CD4-positive, alpha-beta T cell treated with Interleukin-10 for 1 hour (primary cell): ENCODE data around the gene ARFGAP2.

ENCODE experiments used
- DNase-seq: peaks from one replicate; pipeline ENCODE4 v3.0.0-alpha.2; 2020

ARFGAP2 gene

GRCh38 chr11:47166368-47166767 lies 10.3 kb downstream of the ARFGAP2 start:
- no peak for DNase-seq

- no peak for DNase-seq
Observed at GRCh38 chr11:47165253-47165840, 11.3 kb downstream of the ARFGAP2 start.

DNA sequence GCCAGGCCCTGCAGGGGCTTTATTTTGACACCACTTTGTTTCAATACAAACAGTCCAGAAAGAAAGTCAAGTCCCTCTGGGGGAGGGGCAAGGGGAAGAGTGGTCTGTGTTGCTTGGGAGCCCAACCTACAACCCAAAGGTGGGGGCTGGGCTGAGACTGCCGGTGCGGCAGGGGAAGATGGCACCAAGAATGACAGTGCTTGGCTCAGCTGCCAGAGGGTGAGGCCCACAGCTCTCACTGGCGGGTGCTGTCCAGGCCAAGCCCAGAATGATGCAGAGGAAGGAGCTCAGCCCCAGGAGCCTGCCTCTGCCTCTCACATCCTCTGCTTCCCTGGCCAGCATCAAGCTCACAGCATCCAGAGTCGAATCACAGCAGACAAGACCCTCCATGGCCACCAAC lies 12.4 kb downstream of the ARFGAP2 start:
- DNase-seq = no peak

- no peak for DNase-seq
Observed at GRCh38 chr11:47163898-47164297, 12.8 kb downstream of the ARFGAP2 start.

- no peak for DNase-seq
Observed at GRCh38 chr11:47163193-47163592, 13.5 kb downstream of the ARFGAP2 start.

GRCh38 chr11:47162426-47162825 lies 14.3 kb downstream of the ARFGAP2 start:
- DNase-seq = no peak

- no peak for DNase-seq
Observed at GRCh38 chr11:47161890-47162289, 14.8 kb downstream of the ARFGAP2 start.

DNA sequence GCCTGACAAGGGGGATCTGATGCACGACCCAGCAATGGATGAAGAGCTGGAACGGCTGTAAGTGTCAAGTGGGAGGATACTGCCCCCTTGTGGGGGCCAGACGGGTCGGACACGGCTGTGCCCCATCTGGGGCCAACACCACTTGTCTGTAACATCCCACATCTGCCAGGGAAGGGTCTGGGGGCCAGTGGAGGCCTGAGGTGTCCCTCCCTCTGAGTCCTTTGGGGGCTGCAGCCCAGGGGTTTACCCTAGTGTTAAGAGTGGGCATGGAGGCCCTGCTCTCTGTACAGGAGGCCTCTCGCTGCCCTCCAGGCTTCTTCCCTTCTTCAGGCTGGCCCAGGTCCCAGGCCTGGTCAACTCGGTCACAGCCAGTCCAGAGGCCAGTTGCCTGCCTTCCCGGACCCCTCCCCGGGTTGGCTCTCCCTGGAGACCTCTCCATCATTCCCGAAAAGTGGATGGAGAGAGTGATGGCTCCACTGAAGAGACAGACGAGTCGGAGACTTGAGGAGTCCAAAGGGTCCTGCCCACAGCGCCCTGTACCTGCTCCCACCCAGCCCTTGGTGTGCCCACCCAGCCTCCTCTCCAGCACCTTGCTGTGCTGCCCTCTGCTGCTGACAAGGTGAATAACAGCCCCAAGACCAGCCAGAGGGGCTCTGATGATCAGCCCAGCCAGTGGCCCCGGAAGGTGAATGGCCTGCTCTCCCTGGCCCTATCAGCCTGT lies 15.4 kb downstream of the ARFGAP2 start:
- DNase-seq = peak; percentile 63

GRCh38 chr11:47160753-47161133 lies 15.9 kb downstream of the ARFGAP2 start:
- no peak for DNase-seq

GRCh38 chr11:47158242-47158641 lies 18.4 kb downstream of the ARFGAP2 start:
- no peak for DNase-seq

GRCh38 chr11:47157805-47158204 lies 18.9 kb downstream of the ARFGAP2 start:
- DNase-seq = no peak

DNA sequence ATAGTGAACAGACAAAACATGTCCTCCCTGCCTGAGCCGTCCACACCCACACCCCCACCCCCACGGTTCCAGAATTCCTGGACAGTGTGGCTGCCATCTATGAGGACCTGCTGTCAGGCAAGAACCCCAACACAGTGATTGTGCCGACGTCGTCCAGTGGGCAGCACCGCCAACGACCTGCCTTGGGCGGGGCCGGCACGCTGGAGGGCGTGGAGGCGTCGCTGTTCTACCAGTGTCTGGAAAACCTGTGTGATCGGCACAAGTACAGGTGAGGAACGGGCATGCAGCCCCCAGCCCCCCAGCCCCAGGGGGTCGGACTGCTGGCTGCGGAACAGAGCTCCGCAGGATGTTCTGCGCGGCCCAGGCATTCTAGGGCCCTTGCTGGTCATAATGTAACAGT lies 19.7 kb downstream of the ARFGAP2 start:
- DNase-seq = no peak

- no peak for DNase-seq
Observed at GRCh38 chr11:47156333-47156732, 20.3 kb downstream of the ARFGAP2 start.

DNA sequence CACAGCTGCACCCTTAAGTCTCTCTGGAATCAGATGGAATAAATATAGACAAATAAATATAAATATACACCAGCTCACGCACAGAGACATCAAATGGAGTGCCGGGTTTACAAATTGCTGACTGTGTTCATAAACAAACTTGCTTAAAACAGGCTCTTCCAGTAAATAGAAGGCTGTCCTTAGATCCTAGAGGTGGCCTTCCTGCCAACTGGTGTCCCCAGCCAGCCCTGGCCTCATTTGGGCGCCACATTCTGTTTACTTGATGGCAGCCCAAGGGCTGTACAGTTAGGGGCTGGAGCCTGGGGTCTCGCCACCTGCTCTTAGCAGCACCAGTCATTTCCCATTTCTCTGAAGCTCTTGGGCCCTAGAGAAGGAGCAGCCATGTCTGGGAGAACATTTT lies 20.8 kb downstream of the ARFGAP2 start:
- DNase-seq = no peak

- DNase-seq = peak; percentile 42
Observed at GRCh38 chr11:47154616-47155570, 21.8 kb downstream of the ARFGAP2 start.

DNA sequence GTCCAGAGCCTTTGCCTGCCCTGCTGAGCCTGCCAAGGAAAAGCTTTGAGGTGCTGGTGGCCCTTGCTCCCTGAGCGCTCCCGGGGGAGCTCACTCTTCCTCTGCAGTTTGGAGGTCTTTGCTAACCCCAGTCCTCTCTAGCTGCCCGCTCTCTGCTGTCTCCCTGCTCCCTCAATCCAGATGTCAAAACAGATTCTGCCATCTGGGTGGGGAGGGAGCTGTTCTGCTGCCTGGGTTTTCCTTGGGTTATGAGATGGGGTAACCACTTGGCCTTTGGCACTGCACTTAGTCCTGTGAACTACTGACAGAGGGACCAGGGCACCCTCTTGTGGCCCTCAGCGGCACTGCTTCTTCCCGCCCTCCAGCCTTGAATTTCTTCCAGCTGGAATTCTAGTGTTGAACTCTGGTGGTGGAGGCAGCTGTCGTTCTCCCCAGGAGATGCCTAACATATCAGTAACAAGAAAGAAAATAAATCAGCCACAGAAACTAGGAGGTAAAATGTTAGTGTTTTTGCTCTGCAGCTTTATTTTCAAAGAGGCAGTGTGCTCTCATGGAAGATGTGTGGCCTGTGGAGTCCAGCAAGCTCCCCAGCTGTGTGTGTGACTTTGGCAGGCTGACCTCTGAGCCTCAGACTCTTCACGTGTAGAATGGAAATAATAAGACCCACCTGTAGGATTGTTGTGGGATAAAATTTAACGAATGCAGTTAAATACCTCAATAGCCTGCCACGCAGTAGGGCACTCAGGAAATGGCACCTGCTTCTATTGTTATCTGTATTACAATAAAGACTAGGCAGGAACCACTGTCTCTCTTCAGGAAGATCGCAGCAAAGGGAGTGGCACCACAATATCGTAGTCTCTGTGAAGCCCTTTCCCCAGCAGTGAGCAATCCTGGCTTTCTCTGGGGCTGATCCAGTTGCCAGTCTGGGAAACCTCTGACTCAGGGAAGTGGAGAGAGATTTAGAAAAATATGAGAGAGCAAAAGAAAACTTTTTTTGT lies 23.4 kb downstream of the ARFGAP2 start:
- DNase-seq = peak; percentile 52

GRCh38 chr11:47152126-47152952 lies 24.3 kb downstream of the ARFGAP2 start:
- no peak for DNase-seq

DNA sequence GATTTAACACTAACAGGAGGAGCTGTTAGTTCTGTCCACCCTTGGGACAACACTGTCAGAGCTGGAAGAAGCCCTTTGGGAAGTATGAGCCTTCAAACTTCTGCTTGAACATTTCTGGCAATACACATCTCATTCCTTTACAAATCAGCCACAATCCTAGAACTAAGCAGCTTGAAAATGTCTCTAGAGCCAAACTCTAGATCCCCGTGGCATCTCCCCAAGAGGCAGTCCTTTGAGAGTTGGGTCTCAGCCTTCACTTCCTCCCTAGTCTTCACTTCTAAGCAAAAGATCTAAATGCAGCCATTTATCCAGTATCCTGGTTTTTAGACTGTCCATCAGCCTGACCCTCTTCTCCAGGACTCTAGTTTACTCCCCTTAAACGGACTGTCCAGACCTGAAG lies 26.9 kb downstream of the ARFGAP2 start:
- no peak for DNase-seq

DNA sequence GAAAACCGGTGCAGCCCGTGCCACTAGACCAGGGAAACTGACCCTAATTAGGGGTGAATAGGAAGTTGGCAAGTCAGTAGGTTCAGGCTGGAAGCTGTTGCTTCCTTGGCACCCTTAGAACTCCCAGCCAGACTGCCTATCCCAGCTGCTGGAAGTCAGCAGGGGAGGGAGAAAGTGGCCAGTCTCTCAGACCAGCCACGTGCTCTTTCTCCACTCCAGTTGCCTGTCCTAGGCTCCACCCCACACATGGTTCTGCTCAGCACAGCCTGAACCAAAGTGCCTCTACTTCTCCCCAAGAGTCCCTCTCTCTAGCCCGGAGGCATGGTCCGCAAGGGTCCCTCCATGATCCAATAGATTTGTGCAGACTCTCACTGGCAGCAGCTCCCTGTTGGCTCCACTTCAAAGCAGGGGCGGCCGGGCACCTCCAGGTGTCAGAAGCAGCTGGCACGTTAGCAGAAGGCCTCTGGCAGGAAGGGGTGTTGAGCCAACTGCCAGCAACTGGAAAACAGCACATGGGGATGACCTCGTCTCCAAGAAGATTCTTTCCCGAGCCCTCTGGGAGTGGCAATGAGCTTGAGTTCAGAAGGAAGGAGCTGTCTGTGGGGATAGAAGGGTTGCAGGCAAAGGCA lies 27.7 kb downstream of the ARFGAP2 start:
- no peak for DNase-seq

- no peak for DNase-seq
Observed at GRCh38 chr11:47148270-47148669, 28.4 kb downstream of the ARFGAP2 start.

GRCh38 chr11:47147681-47148080 lies 29.0 kb downstream of the ARFGAP2 start:
- DNase-seq = no peak
